ENCODE data around the gene SPTBN2. TPM values are rescaled to one million over a fixed set of nuclear protein-coding genes. Genes with fewer than 3 reads are reported as not detected.
A peak's percentile ranks its signal among the peaks of the same experiment; 100 is the strongest.
"Not testable (repeated sequence)": the region's sequence is repeated elsewhere in the genome, so short reads cannot be mapped to it uniquely, and the experiment has no call there.

The SPTBN2 gene
- total RNA-seq, 1 donor from 2014 or later: 38.7 TPM

- FAIRE-seq (no peak), DNase-seq (ENCODE audit: low read depth) (no peak)
- no peaks in the 10 kb centered on the region for H3K27me3 ChIP-seq (ENCODE audit: control insufficient read depth, insufficient read depth, low read length)
- no peak overlapping the region for H3K4me3 ChIP-seq (ENCODE audit: low read depth, low read length)
- no peak for TF ChIP-seq CTCF (IDR thresholded peaks at IDR 0.05; ENCODE audit: insufficient read depth, low read length, severe bottlenecking)
- peaks cover 9% of the 10 kb centered on the region for H3K36me3 ChIP-seq (ENCODE audit: control insufficient read depth, insufficient read depth, low read length)
Observed at GRCh38 chr11:66652651-66653050, 76.4 kb downstream of the SPTBN2 start.

- H3K27me3 ChIP-seq (ENCODE audit: control insufficient read depth, insufficient read depth, low read length): no peaks in the 10 kb centered on the region
- TF ChIP-seq CTCF (IDR thresholded peaks at IDR 0.05; ENCODE audit: insufficient read depth, low read length, severe bottlenecking): no peak
- H3K36me3 ChIP-seq (ENCODE audit: control insufficient read depth, insufficient read depth, low read length): peaks cover 16% of the 10 kb centered on the region
- DNase-seq (ENCODE audit: low read depth) (peak; percentile 43), FAIRE-seq (no peak)
- no peak overlapping the region for H3K4me3 ChIP-seq (ENCODE audit: low read depth, low read length)
Observed at GRCh38 chr11:66651016-66651415, 78.0 kb downstream of the SPTBN2 start.

GRCh38 chr11:66649903-66650302 is 79.1 kb downstream of the SPTBN2 start:
- TF ChIP-seq CTCF (IDR thresholded peaks at IDR 0.05; ENCODE audit: insufficient read depth, low read length, severe bottlenecking): no peak
- peaks cover 23% of the 10 kb centered on the region for H3K36me3 ChIP-seq (ENCODE audit: control insufficient read depth, insufficient read depth, low read length)
- no peaks in the 10 kb centered on the region for H3K27me3 ChIP-seq (ENCODE audit: control insufficient read depth, insufficient read depth, low read length)
- no peak overlapping the region for H3K4me3 ChIP-seq (ENCODE audit: low read depth, low read length)
- DNase-seq (ENCODE audit: low read depth) (no peak), FAIRE-seq (no peak)

- FAIRE-seq: no peak
- H3K36me3 ChIP-seq (ENCODE audit: control insufficient read depth, insufficient read depth, low read length): peaks cover 33% of the 10 kb centered on the region
- H3K4me3 ChIP-seq (ENCODE audit: low read depth, low read length): no peak overlapping the region
- H3K27me3 ChIP-seq (ENCODE audit: control insufficient read depth, insufficient read depth, low read length): no peaks in the 10 kb centered on the region
- no peak for TF ChIP-seq CTCF (IDR thresholded peaks at IDR 0.05; ENCODE audit: insufficient read depth, low read length, severe bottlenecking)
- DNase-seq (ENCODE audit: low read depth): no peak
Observed at GRCh38 chr11:66646828-66647227, 82.2 kb downstream of the SPTBN2 start.

- DNase-seq (ENCODE audit: low read depth) (no peak), FAIRE-seq (no peak)
- H3K4me3 ChIP-seq (ENCODE audit: low read depth, low read length): no peak overlapping the region
- TF ChIP-seq CTCF (IDR thresholded peaks at IDR 0.05; ENCODE audit: insufficient read depth, low read length, severe bottlenecking): no peak
- H3K27me3 ChIP-seq (ENCODE audit: control insufficient read depth, insufficient read depth, low read length): no peaks in the 10 kb centered on the region
- H3K36me3 ChIP-seq (ENCODE audit: control insufficient read depth, insufficient read depth, low read length): peaks cover 35% of the 10 kb centered on the region
Observed at GRCh38 chr11:66643745-66644437, 85.1 kb downstream of the SPTBN2 start.

GRCh38 chr11:66641834-66642233 is 87.2 kb downstream of the SPTBN2 start:
- H3K4me3 ChIP-seq (ENCODE audit: low read depth, low read length): no peak overlapping the region
- TF ChIP-seq CTCF (IDR thresholded peaks at IDR 0.05; ENCODE audit: insufficient read depth, low read length, severe bottlenecking): no peak
- FAIRE-seq (no peak), DNase-seq (ENCODE audit: low read depth) (no peak)
- H3K36me3 ChIP-seq (ENCODE audit: control insufficient read depth, insufficient read depth, low read length): peaks cover 30% of the 10 kb centered on the region
- H3K27me3 ChIP-seq (ENCODE audit: control insufficient read depth, insufficient read depth, low read length): no peaks in the 10 kb centered on the region

GRCh38 chr11:66639814-66640340 is 89.1 kb downstream of the SPTBN2 start:
- DNase-seq (ENCODE audit: low read depth): not testable (repeated sequence)
- peaks cover 15% of the 10 kb centered on the region for H3K36me3 ChIP-seq (ENCODE audit: control insufficient read depth, insufficient read depth, low read length)
- FAIRE-seq: peak; percentile 28

More at GRCh38 chr11:66639814-66640340, 89.1 kb downstream of the SPTBN2 start:
- peak overlapping the region; percentile 84 for H3K4me3 ChIP-seq (ENCODE audit: low read depth, low read length)
- H3K27me3 ChIP-seq (ENCODE audit: control insufficient read depth, insufficient read depth, low read length): not testable (repeated sequence)

Data from bronchial epithelial cell (primary cell).